HepG2 (cell line): Measurements from ENCODE around the gene YTHDF1. TPM values are rescaled to one million over a fixed set of nuclear protein-coding genes. Genes with fewer than 3 reads are reported as not detected.

Experiments
- CHD2 ChIP-seq: IDR thresholded peaks from 2 replicates; pipeline ENCODE4 v1.6.1; 2011; ENCODE audit warnings: low read depth, low read length, improper control_type of control experiment
- DZIP1 ChIP-seq: sonication (generic); formaldehyde crosslinking; IDR thresholded peaks from 2 replicates; pipeline ENCODE4 v1.5.0; 2020; ENCODE audit warnings: mild to moderate bottlenecking, missing genetic modification reagents
- EHMT2 ChIP-seq: fragments of 200-600 bp; sonication (generic); IDR thresholded peaks from 2 replicates; pipeline ENCODE4 v1.7.0; 2017; ENCODE audit warnings: antibody characterized with exemption, low read depth, low read length, borderline replicate concordance
- HOXA3 ChIP-seq: sonication (generic); formaldehyde crosslinking; IDR thresholded peaks from 2 replicates; pipeline ENCODE4 v1.5.0; 2020; ENCODE audit warnings: missing genetic modification reagents
- NFIB ChIP-seq: sonication (generic); formaldehyde crosslinking; IDR thresholded peaks from 2 replicates; pipeline ENCODE4 v1.9.0; 2021; ENCODE audit warnings: missing genetic modification reagents, mild to moderate bottlenecking, borderline replicate concordance
- NFYB ChIP-seq: sonication (generic); formaldehyde crosslinking; IDR thresholded peaks from 2 replicates; pipeline ENCODE4 v1.4.0; 2020; ENCODE audit warnings: missing genetic modification reagents
- PATZ1 ChIP-seq: sonication (generic); formaldehyde crosslinking; IDR thresholded peaks from 2 replicates; pipeline ENCODE4 v1.4.0; 2020; ENCODE audit warnings: missing genetic modification reagents
- SRF ChIP-seq: IDR thresholded peaks from 2 replicates; pipeline ENCODE4 v1.6.1; 2011; ENCODE audit warnings: mild to moderate bottlenecking, low read depth, low read length, moderate library complexity
- TFAP4 ChIP-seq: sonication (generic); IDR thresholded peaks from 2 replicates; pipeline ENCODE4 v1.6.1; 2016; ENCODE audit warnings: low read depth, borderline replicate concordance
- TFE3 ChIP-seq: IDR thresholded peaks from 2 replicates; pipeline ENCODE4 v1.6.1; 2016
- ZHX1 ChIP-seq: sonication (generic); formaldehyde crosslinking; IDR thresholded peaks from 2 replicates; pipeline ENCODE4 v1.8.1; 2022; ENCODE audit warnings: low read depth, mild to moderate bottlenecking, missing genetic modification reagents
- ZMYM3 ChIP-seq: sonication (generic); formaldehyde crosslinking; IDR thresholded peaks from 2 replicates; pipeline ENCODE4 v1.5.1; 2020; ENCODE audit warnings: mild to moderate bottlenecking, missing genetic modification reagents
- ZNF235 ChIP-seq: sonication (generic); formaldehyde crosslinking; IDR thresholded peaks from 2 replicates; pipeline ENCODE4 v1.8.1; 2023; ENCODE audit warnings: mild to moderate bottlenecking, missing genetic modification reagents, borderline replicate concordance
- ZNF530 ChIP-seq: sonication (generic); formaldehyde crosslinking; IDR thresholded peaks from 2 replicates; pipeline ENCODE4 v1.5.0; 2020; ENCODE audit warnings: low read depth, mild to moderate bottlenecking, missing genetic modification reagents
- polyA plus RNA-seq, 8 experiments: library from polyadenylated mRNA; depleted of rRNA in 3 of 8; stranded (reverse) in 7 of 8; unstranded in 1 of 8; fragments of >200 nt; fragmentation: Illumina TruSeq in 4 of 8; extraction: Trizol in 4 of 8; gene quantifications; 2 replicates each; pipeline versions ENCODE4 v1.2.1 to v1.2.3, GENCODE V29; 2011 to 2016; ENCODE audit warnings: low read depth in 4 of 8, missing spikeins in 1 of 8, mixed read lengths in 1 of 8; ENCODE audit not compliant: insufficient read depth in 1 of 8
- total RNA-seq, 5 experiments: library from RNA; depleted of rRNA; stranded (reverse); fragments of >200 nt; fragmentation: Illumina TruSeq; extraction: Trizol; gene quantifications; 2 replicates each; pipeline ENCODE4 v1.2.3, GENCODE V29; 2016; ENCODE audit warnings: low read depth in 1 of 5
- TF ChIP-seq, protein P1 (sequence below): sonication (generic); formaldehyde crosslinking; IDR thresholded peaks from 2 replicates; pipeline ENCODE4 v1.5.1; 2020; ENCODE audit warnings: missing genetic modification reagents, mild to moderate bottlenecking, borderline replicate concordance

YTHDF1 gene
- total and polyA plus RNA-seq, 2 of the 13 experiments (the other 11 are each of a cell fraction or from before 2014, with no cell fraction given) = 34.5 to 37.7 TPM

DNA sequence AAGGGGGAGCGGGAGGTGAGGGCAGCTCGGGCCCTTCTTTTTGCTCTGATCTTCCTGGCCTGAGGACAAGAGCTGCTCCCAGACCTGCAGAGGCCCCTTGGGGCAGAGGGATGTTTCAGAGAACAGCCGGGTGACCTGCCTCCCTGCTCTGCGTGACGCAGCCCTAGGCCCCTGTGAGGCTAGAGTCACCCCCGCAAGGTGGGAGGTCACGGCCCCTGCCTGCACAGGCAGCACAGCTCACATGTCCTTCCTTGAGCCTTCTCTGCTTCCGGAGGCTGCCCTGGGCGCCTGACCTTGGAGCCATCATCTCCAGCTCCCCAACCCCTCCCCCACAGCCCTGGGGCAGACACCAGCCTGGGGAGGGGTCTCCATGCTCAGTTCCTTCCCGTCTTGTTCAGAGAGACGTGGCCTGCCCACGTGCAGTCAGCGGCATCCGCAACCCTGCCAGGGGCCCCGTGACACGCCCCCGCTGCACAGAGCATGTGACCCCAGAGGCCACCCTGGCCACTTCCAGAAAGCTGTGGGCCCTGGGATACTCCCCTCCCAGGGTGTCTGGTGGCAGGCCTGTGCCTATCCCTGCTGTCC, 19.6 kb upstream of the YTHDF1 start, which contains the start of gene BIRC7 (continued):
- TF ChIP-seq EHMT2 = no peak
- TF ChIP-seq ZHX1 (CRISPR knock-in tag) = no peak
- 0 out of 2 replicates have a peak, but pooled peaks have one; percentile 25 for TF ChIP-seq DZIP1 (CRISPR knock-in tag)
- 0 out of 2 replicates have a peak, but pooled peaks have one; percentile 10 for TF ChIP-seq ZMYM3
- no peak for TF ChIP-seq SRF
- TF ChIP-seq NFIB (CRISPR knock-in tag) = no peak
- peak; percentile 83 for TF ChIP-seq PATZ1 (CRISPR knock-in tag)
- TF ChIP-seq, protein P1, sequence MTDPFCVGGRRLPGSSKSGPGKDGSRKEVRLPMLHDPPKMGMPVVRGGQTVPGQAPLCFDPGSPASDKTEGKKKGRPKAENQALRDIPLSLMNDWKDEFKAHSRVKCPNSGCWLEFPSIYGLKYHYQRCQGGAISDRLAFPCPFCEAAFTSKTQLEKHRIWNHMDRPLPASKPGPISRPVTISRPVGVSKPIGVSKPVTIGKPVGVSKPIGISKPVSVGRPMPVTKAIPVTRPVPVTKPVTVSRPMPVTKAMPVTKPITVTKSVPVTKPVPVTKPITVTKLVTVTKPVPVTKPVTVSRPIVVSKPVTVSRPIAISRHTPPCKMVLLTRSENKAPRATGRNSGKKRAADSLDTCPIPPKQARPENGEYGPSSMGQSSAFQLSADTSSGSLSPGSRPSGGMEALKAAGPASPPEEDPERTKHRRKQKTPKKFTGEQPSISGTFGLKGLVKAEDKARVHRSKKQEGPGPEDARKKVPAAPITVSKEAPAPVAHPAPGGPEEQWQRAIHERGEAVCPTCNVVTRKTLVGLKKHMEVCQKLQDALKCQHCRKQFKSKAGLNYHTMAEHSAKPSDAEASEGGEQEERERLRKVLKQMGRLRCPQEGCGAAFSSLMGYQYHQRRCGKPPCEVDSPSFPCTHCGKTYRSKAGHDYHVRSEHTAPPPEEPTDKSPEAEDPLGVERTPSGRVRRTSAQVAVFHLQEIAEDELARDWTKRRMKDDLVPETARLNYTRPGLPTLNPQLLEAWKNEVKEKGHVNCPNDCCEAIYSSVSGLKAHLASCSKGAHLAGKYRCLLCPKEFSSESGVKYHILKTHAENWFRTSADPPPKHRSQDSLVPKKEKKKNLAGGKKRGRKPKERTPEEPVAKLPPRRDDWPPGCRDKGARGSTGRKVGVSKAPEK (CRISPR knock-in tag) = no peak; the same call in 1 of the 2 replicates
- 0 out of 2 replicates have a peak, but pooled peaks have one; percentile 42 for TF ChIP-seq ZNF235
- TF ChIP-seq TFE3 (CRISPR knock-in tag) = peak; percentile 84
- peak; percentile 47; the same call in 1 of the 2 replicates for TF ChIP-seq TFAP4
- peak; percentile 15; the same call in 1 of the 2 replicates for TF ChIP-seq HOXA3
- no peak for TF ChIP-seq NFYB (CRISPR knock-in tag)
- TF ChIP-seq CHD2 = peak; percentile 36; the same call in 1 of the 2 replicates
- no peak for TF ChIP-seq ZNF530 (CRISPR knock-in tag)
